ENCODE measurements around the gene SPACA1. TPM values are rescaled to one million over a fixed set of nuclear protein-coding genes. Genes with fewer than 3 reads are reported as not detected.

Gene SPACA1
- total RNA-seq, 4 donors from 2014 or later, result not detected

DNA sequence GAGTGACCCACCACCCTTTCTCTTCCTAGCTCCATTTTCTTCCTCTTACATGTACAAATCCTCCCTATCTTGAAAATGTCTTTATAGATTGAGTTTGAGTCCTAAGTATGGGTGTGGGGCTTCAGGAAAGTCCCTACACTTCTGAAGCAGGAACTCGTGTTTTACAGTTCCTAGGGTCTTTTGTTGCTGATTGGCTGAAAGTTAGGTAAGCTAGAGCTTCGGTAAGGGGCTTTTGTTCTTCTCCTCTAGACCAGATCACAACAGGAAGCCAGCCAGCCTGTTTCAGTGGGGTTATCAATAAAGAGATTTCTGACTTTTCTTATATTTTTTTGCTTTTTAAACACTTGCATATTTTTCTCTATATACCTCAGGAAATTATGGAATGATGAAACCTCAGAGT lies 67.2 kb downstream of the SPACA1 start:
- WGBS, result 44% methylated on average over 2 of the region's 2 CpGs
- TF ChIP-seq EP300 (IDR thresholded peaks at IDR 0.05) (no peak), POLR2AphosphoS5 (IDR thresholded peaks at IDR 0.05) (no peak), CTCF (IDR thresholded peaks at IDR 0.05) (no peak), POLR2A (IDR thresholded peaks at IDR 0.05) (no peak)
- Histone ChIP-seq H3K36me3 (no peaks in the 10 kb centered on the region), H3K9me3 (no peaks in the 10 kb centered on the region), H3K27me3 (no peaks in the 10 kb centered on the region), H3K4me1 (no peaks in the 10 kb centered on the region), H3K4me3 (no peak overlapping the region), H3K27ac (no peak overlapping the region)
- no peak for DNase-seq (ENCODE audit: low spot score in 2 of 2)

DNA sequence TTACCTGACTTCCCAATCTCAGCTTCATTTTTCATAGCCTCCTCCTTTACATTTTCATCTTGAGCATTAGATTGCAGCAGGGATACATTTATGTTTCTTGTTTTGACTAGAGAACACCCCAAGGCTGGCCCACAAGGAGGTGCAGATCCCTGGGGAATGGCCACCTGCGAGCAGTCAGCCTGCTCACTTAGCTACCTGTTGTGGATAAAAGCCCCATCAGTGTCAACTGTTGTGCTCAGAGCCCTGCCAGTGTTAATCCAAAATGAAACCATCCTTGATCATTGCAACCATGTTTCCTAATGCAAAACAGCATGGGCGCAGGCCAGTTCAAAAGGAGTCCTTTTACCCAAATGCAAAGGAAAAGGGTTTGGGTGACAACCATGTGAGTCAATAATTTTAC lies 67.7 kb downstream of the SPACA1 start:
- Histone ChIP-seq H3K36me3 (no peaks in the 10 kb centered on the region), H3K4me1 (no peaks in the 10 kb centered on the region), H3K27ac (no peak overlapping the region), H3K4me3 (no peak overlapping the region), H3K27me3 (no peaks in the 10 kb centered on the region), H3K9me3 (no peaks in the 10 kb centered on the region)
- DNase-seq (ENCODE audit: low spot score in 2 of 2), result no peak
- WGBS, result 95% methylated on average over 2 of the region's 2 CpGs
- TF ChIP-seq CTCF (IDR thresholded peaks at IDR 0.05) (no peak), POLR2A (IDR thresholded peaks at IDR 0.05) (no peak), EP300 (IDR thresholded peaks at IDR 0.05) (no peak)

DNA sequence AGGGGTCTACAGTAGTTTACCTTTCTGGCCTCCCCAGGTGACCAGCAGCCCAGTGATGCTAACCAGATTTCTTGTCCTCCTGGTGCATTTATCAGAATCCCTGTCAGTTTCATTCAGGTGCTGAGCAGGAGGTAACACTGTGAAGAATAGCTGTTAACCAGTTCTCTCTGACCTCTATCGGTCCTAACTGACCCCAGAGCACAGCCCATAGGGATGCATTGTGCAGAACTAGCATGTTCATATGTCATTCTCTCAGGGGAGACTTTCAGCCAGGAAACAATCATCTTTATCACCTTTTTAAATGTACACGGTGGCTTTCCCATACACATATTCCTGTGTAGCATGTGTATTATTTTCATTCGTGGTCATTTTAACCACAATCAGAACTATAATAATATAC lies 68.6 kb downstream of the SPACA1 start:
- WGBS, result 61% methylated on average over 3 of the region's 3 CpGs
- H3K4me1 ChIP-seq, result no peaks in the 10 kb centered on the region
- H3K27me3 ChIP-seq, result no peaks in the 10 kb centered on the region
- H3K36me3 ChIP-seq, result no peaks in the 10 kb centered on the region
- H3K4me3 ChIP-seq, result no peak overlapping the region
- DNase-seq (ENCODE audit: low spot score in 2 of 2), result no peak
- no peak overlapping the region for H3K27ac ChIP-seq
- TF ChIP-seq POLR2A (IDR thresholded peaks at IDR 0.05), result no peak
- no peak for TF ChIP-seq POLR2AphosphoS5 (IDR thresholded peaks at IDR 0.05)
- TF ChIP-seq CTCF (IDR thresholded peaks at IDR 0.05), result no peak
- no peak for TF ChIP-seq EP300 (IDR thresholded peaks at IDR 0.05)
- H3K9me3 ChIP-seq, result no peaks in the 10 kb centered on the region

Other genes starting within 250 kb of the SPACA1 start
- 10 to 100 TPM in 1 of 4 donors, 1 to 10 TPM in 3; 3.7 to 12.2 (median 6.4) TPM for gene CNR1, start 118.5 kb downstream of the SPACA1 start, total RNA-seq

Measured in suprapubic skin (tissue), 4 donors.